Type B pancreatic cell (in vitro differentiated cells): ENCODE results near the gene SENP6. TPM values are rescaled to one million over a fixed set of nuclear protein-coding genes. Genes with fewer than 3 reads are reported as not detected.
"Not testable (repeated sequence)": the region's sequence is repeated elsewhere in the genome, so short reads cannot be mapped to it uniquely, and the experiment has no call there.

Source experiments
- DNase-seq: peaks from one replicate; pipeline ENCODE4 v3.0.0; 2021; ENCODE audit warnings: mixed read lengths; ENCODE audit not compliant: unreplicated experiment; ENCODE audit errors: extremely low spot score
- H3K27ac Mint-ChIP-seq: 2 replicates; pipeline ENCODE4 v1.8.0; 2021; ENCODE audit warnings: mild to moderate bottlenecking, mixed read lengths
- H3K27me3 Mint-ChIP-seq: 2 replicates; pipeline ENCODE4 v1.8.0; 2021; ENCODE audit warnings: mixed read lengths
- H3K36me3 Mint-ChIP-seq: 2 replicates; pipeline ENCODE4 v1.8.0; 2021; ENCODE audit warnings: mixed read lengths
- H3K4me1 Mint-ChIP-seq: one replicate; pipeline ENCODE4 v1.8.0; 2021; ENCODE audit warnings: mixed read lengths; ENCODE audit not compliant: unreplicated experiment
- H3K4me3 Mint-ChIP-seq: 2 replicates; pipeline ENCODE4 v1.8.0; 2021; ENCODE audit warnings: mild to moderate bottlenecking, mixed read lengths
- H3K9me3 Mint-ChIP-seq: 2 replicates; pipeline ENCODE4 v1.8.0; 2021; ENCODE audit warnings: mixed read lengths
- total RNA-seq: library from RNA; stranded (reverse); gene quantifications from 2 replicates; pipeline ENCODE4 v1.2.1, GENCODE V29; 2021; ENCODE audit warnings: low replicate concordance
- TF ChIP-seq, protein P1 (sequence below): fragments of 200-600 bp; sonication (generic); conservative IDR thresholded peaks from 2 replicates; pipeline ENCODE4 v1.5.0; 2021; ENCODE audit warnings: antibody characterized with exemption, mild to moderate bottlenecking

The SENP6 gene
- total RNA-seq, 1 donor from 2014 or later: 104 TPM

GRCh38 chr6:75568100-75568499, 33.6 kb upstream of the SENP6 start:
- Mint-ChIP-seq H3K36me3 (no peaks in the 10 kb centered on the region), H3K4me3 (no peak overlapping the region), H3K4me1 (no peaks in the 10 kb centered on the region), H3K9me3 (peaks cover 12% of the 10 kb centered on the region), H3K27ac (no peak overlapping the region), H3K27me3 (peaks cover 4% of the 10 kb centered on the region)
- no peak for DNase-seq
- TF ChIP-seq, protein P1, sequence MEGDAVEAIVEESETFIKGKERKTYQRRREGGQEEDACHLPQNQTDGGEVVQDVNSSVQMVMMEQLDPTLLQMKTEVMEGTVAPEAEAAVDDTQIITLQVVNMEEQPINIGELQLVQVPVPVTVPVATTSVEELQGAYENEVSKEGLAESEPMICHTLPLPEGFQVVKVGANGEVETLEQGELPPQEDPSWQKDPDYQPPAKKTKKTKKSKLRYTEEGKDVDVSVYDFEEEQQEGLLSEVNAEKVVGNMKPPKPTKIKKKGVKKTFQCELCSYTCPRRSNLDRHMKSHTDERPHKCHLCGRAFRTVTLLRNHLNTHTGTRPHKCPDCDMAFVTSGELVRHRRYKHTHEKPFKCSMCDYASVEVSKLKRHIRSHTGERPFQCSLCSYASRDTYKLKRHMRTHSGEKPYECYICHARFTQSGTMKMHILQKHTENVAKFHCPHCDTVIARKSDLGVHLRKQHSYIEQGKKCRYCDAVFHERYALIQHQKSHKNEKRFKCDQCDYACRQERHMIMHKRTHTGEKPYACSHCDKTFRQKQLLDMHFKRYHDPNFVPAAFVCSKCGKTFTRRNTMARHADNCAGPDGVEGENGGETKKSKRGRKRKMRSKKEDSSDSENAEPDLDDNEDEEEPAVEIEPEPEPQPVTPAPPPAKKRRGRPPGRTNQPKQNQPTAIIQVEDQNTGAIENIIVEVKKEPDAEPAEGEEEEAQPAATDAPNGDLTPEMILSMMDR: no peak

DNA sequence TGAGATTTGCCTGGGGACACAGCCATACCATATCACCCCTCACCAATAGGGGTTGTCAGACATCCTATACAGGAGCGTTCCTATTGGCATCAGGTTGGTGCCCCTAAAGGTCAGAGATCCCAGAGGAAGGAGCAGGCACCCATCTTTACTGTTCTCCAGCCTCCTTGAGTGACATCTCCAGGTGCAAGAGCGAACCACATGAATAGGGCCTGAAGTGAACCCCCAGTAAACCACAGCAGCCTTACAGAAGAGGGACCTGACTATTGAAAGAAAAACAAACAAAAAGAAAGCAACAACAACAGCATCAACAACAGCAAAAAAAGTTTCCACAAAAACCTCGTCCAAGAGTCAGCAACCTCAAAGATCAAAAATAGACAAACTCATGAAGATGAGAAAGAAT, 32.7 kb upstream of the SENP6 start:
- Mint-ChIP-seq H3K27me3 (peaks cover 4% of the 10 kb centered on the region), H3K9me3 (peaks cover 12% of the 10 kb centered on the region), H3K4me3 (no peak overlapping the region), H3K4me1 (no peaks in the 10 kb centered on the region), H3K27ac (no peak overlapping the region), H3K36me3 (no peaks in the 10 kb centered on the region)
- DNase-seq: no peak
- TF ChIP-seq, protein P1: no peak

DNA sequence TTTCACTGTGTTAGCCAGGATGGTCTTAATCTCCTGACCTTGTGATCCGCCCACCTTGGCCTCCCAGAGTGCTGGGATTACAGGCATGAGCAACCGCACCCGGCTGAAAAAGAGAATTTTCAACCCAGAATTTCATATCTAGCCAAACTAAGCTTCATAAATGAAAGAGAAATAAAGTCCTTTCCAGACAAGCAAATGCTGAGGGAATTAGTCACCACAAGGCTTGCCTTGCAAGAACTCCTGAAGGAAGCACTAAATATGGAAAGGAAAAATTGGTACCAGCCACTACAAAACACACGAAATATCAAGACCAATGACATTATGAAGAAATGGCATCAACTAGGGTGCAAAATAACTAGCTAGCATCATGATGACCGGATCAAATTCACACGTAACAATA, 31.0 kb upstream of the SENP6 start:
- H3K27ac Mint-ChIP-seq, H3K4me3 Mint-ChIP-seq, H3K4me1 Mint-ChIP-seq, H3K9me3 Mint-ChIP-seq, H3K36me3 Mint-ChIP-seq, H3K27me3 Mint-ChIP-seq, DNase-seq: not testable (repeated sequence)

- Mint-ChIP-seq H3K27me3 (no peaks in the 10 kb centered on the region), H3K4me3 (no peak overlapping the region), H3K36me3 (no peaks in the 10 kb centered on the region), H3K27ac (no peak overlapping the region), H3K9me3 (no peaks in the 10 kb centered on the region), H3K4me1 (no peaks in the 10 kb centered on the region)
- TF ChIP-seq, protein P1: no peak
- no peak for DNase-seq
Observed at GRCh38 chr6:75572072-75572471, 29.6 kb upstream of the SENP6 start.

DNA sequence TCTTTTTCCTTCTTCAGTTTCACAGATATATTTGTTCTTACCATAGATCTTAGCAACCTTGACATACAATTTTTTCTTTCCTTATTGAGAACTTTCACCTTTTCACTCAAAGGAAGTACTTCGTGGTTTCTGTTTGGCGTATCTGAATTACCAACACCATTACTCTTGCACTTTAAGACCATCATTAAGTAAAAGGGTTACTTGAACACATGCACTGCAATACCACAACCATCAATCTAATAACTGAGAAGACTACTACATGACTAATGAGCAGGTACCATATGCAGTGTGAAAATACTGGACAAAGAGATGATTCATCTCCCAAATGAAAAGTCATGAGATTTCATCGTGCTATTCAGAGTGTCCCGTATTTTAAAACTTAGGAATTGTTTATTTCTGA, 21.7 kb upstream of the SENP6 start:
- Mint-ChIP-seq H3K27me3 (no peaks in the 10 kb centered on the region), H3K4me1 (no peaks in the 10 kb centered on the region), H3K4me3 (no peak overlapping the region), H3K9me3 (peaks cover 7% of the 10 kb centered on the region), H3K36me3 (no peaks in the 10 kb centered on the region), H3K27ac (no peak overlapping the region)
- no peak for DNase-seq
- TF ChIP-seq, protein P1: no peak

DNA sequence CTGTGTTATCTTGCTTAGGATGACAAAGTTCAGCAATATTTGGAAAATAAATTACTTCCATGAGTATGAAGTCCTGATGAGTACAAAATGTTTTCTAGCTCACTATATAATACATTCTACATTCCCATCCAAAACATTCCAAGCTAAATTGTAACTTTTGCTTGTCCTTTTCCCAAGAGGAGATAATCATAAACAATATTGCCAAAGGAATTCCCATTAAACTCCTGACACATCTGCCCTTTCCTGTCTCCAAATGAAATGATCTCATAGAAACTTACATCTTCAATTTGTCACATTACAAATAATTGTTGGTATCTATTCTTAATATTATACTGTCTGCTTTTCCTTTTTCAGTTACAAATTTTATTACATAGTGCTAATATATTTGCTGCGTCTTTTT, 20.4 kb upstream of the SENP6 start:
- TF ChIP-seq, protein P1: no peak
- H3K4me3 Mint-ChIP-seq: no peak overlapping the region
- H3K27ac Mint-ChIP-seq: no peak overlapping the region
- no peaks in the 10 kb centered on the region for H3K4me1 Mint-ChIP-seq
- no peak for DNase-seq
- peaks cover 7% of the 10 kb centered on the region for H3K9me3 Mint-ChIP-seq
- H3K27me3 Mint-ChIP-seq: no peaks in the 10 kb centered on the region
- no peaks in the 10 kb centered on the region for H3K36me3 Mint-ChIP-seq

DNA sequence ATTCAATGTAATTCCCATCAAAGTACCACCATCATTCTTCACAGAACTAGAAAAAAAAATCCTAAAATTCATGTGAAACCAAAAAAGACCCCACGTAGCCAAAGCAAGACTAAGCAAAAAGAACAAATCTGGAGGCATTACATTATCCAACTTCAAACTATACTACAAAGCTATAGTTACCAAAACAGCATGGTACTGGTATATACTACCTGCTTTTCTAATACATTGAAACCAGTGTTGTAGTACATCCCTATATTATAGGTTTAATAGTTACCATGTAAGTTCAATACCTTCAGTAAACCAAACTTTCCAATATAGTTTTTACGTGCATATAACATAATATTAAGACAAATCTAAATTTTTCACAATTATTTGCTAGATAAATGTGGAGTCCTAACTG, 17.1 kb upstream of the SENP6 start:
- not testable (repeated sequence) for H3K4me1 Mint-ChIP-seq, H3K4me3 Mint-ChIP-seq, H3K36me3 Mint-ChIP-seq, DNase-seq, H3K9me3 Mint-ChIP-seq, H3K27ac Mint-ChIP-seq, H3K27me3 Mint-ChIP-seq
